Calu3 (cell line): ENCODE data around the gene PRODH. TPM values are rescaled to one million over a fixed set of nuclear protein-coding genes. Genes with fewer than 3 reads are reported as not detected.
"Not testable (repeated sequence)": the region's sequence is repeated elsewhere in the genome, so short reads cannot be mapped to it uniquely, and the experiment has no call there.

Experiments used
- BruUV-seq: library from RNA; stranded (reverse); fragments of 400-500 nt; replicated peaks from 2 replicates; lab custom pipeline; 2021; lab: Mats Ljungman, UMichigan
- CTCF ChIA-PET: fragments of 300-600 bp; sonication (Branson Sonifier 250); formaldehyde crosslinking; loops from one replicate; lab custom pipeline; 2022; ENCODE audit warnings: antibody characterized with exemption; lab: Charles Lee
- DNase-seq: peaks from one replicate; pipeline ENCODE4 v3.0.0; 2022
- H3K27ac Mint-ChIP-seq: one replicate; pipeline ENCODE4 v1.8.0; 2022; ENCODE audit warnings: mixed read lengths; ENCODE audit not compliant: unreplicated experiment
- H3K27me3 Mint-ChIP-seq: one replicate; pipeline ENCODE4 v1.8.0; 2022; ENCODE audit warnings: mixed read lengths; ENCODE audit not compliant: unreplicated experiment
- H3K36me3 Mint-ChIP-seq: one replicate; pipeline ENCODE4 v1.8.0; 2022; ENCODE audit warnings: mild to moderate bottlenecking, moderate library complexity, mixed read lengths; ENCODE audit not compliant: insufficient read depth, unreplicated experiment
- H3K4me1 Mint-ChIP-seq: one replicate; pipeline ENCODE4 v1.8.0; 2022; ENCODE audit warnings: mild to moderate bottlenecking, low read depth, mixed read lengths; ENCODE audit not compliant: unreplicated experiment
- H3K4me3 Mint-ChIP-seq: one replicate; pipeline ENCODE4 v1.8.0; 2022; ENCODE audit warnings: mild to moderate bottlenecking, low read depth, moderate library complexity, mixed read lengths; ENCODE audit not compliant: unreplicated experiment
- H3K9me3 Mint-ChIP-seq: one replicate; pipeline ENCODE4 v1.8.0; 2022; ENCODE audit warnings: low read depth, mixed read lengths; ENCODE audit not compliant: unreplicated experiment
- CTCF ChIP-seq: fragments of 200-600 bp; IDR thresholded peaks from one replicate; pipeline ENCODE4 v1.8.0; 2022; ENCODE audit warnings: antibody characterized with exemption; ENCODE audit not compliant: unreplicated experiment
- intact Hi-C: fragments of 100-400 bp; cut with micrococcal nuclease; formaldehyde crosslinking; loops from one replicate; pipeline ENCODE4 v1.10.0; 2022; ENCODE audit not compliant: unreplicated experiment
- total RNA-seq: library from RNA; stranded (reverse); gene quantifications from 2 replicates; pipeline ENCODE4 v1.2.3, GENCODE V29; 2022

Gene PRODH
- total RNA-seq, 1 experiment from 2014 or later, result 1.5 TPM

- Mint-ChIP-seq H3K27ac (no peak overlapping the region), H3K9me3 (no peaks in the 10 kb centered on the region), H3K27me3 (peaks cover 47% of the 10 kb centered on the region), H3K36me3 (no peaks in the 10 kb centered on the region), H3K4me1 (no peaks in the 10 kb centered on the region), H3K4me3 (no peak overlapping the region)
- TF ChIP-seq CTCF, result no peak
- CTCF ChIA-PET, result interaction anchor here (0.7 kb wide), 1 partner anchor 37 kb away, joined by 3 read pairs; no protein-coding TSS in a partner anchor
- DNase-seq, result no peak
- no TSS peak for BruUV-seq
- intact Hi-C loops, result no loop called here
These were observed 15.9 kb upstream of the PRODH start for GRCh38 chr22:18952022-18952421.

GRCh38 chr22:18950141-18950540, 14.0 kb upstream of the PRODH start:
- Mint-ChIP-seq H3K4me1 (no peaks in the 10 kb centered on the region), H3K36me3 (no peaks in the 10 kb centered on the region), H3K27ac (no peak overlapping the region), H3K4me3 (no peak overlapping the region), H3K27me3 (peaks cover 47% of the 10 kb centered on the region), H3K9me3 (no peaks in the 10 kb centered on the region)
- intact Hi-C loops, result no loop called here
- BruUV-seq, result no TSS peak
- DNase-seq, result no peak
- no peak for TF ChIP-seq CTCF
- CTCF ChIA-PET, result no interaction called here

- H3K4me1 Mint-ChIP-seq, result no peaks in the 10 kb centered on the region
- CTCF ChIA-PET, result no interaction called here
- no peak overlapping the region for H3K4me3 Mint-ChIP-seq
- H3K36me3 Mint-ChIP-seq, result no peaks in the 10 kb centered on the region
- TF ChIP-seq CTCF, result no peak
- no peak overlapping the region for H3K27ac Mint-ChIP-seq
- peaks cover 47% of the 10 kb centered on the region for H3K27me3 Mint-ChIP-seq
- intact Hi-C loops, result no loop called here
- no TSS peak for BruUV-seq
- H3K9me3 Mint-ChIP-seq, result no peaks in the 10 kb centered on the region
- no peak for DNase-seq
These were observed 11.8 kb upstream of the PRODH start for GRCh38 chr22:18947905-18948304.

- peaks cover 47% of the 10 kb centered on the region for H3K27me3 Mint-ChIP-seq
- H3K36me3 Mint-ChIP-seq, CTCF ChIA-PET, H3K4me1 Mint-ChIP-seq, H3K9me3 Mint-ChIP-seq, intact Hi-C loops, H3K4me3 Mint-ChIP-seq, DNase-seq, H3K27ac Mint-ChIP-seq: not testable (repeated sequence)
- BruUV-seq, result TSS peak; percentile 81
These were observed 11.0 kb upstream of the PRODH start for GRCh38 chr22:18947105-18947504.

GRCh38 chr22:18938691-18939090, 2.6 kb upstream of the PRODH start:
- H3K27me3 Mint-ChIP-seq, H3K36me3 Mint-ChIP-seq, CTCF ChIA-PET, DNase-seq, H3K4me1 Mint-ChIP-seq, H3K27ac Mint-ChIP-seq, intact Hi-C loops, H3K4me3 Mint-ChIP-seq, BruUV-seq, H3K9me3 Mint-ChIP-seq: not testable (repeated sequence)

GRCh38 chr22:18934688-18935087, 1.4 kb downstream of the PRODH start:
- CTCF ChIA-PET, intact Hi-C loops, H3K27ac Mint-ChIP-seq: not testable (repeated sequence)

More at GRCh38 chr22:18934688-18935087, 1.4 kb downstream of the PRODH start:
- H3K36me3 Mint-ChIP-seq, H3K4me1 Mint-ChIP-seq, H3K27me3 Mint-ChIP-seq, BruUV-seq, H3K4me3 Mint-ChIP-seq, H3K9me3 Mint-ChIP-seq, DNase-seq: not testable (repeated sequence)
